Liver (tissue), 9 donors: ENCODE data around the gene FNTB. TPM values are rescaled to one million over a fixed set of nuclear protein-coding genes. Genes with fewer than 3 reads are reported as not detected.

Experiments
- DNase-seq: peaks from one replicate; pipeline ENCODE4 v3.0.0-alpha.2; 2017; ENCODE audit warnings: low spot score
- H3K27ac ChIP-seq, 2 donors: one replicate each; pipeline ENCODE4 v1.7.0; 2013; ENCODE audit warnings: inconsistent platforms in 2 of 2, low read length in 2 of 2, control low read depth in 1 of 2, low read depth in 1 of 2, mild to moderate bottlenecking in 1 of 2
- H3K27me3 ChIP-seq, 4 donors: one replicate each; pipeline versions ENCODE4 v1.6.1 to v1.7.0; 2013; ENCODE audit warnings: low read length in 3 of 4, inconsistent platforms in 1 of 4, mild to moderate bottlenecking in 1 of 4, moderate library complexity in 1 of 4; ENCODE audit not compliant: control insufficient read depth in 4 of 4, insufficient read depth in 4 of 4
- H3K36me3 ChIP-seq, 4 donors: one replicate each; pipeline versions ENCODE4 v1.6.1 to v1.7.0; 2013; ENCODE audit warnings: low read length in 3 of 4, mild to moderate bottlenecking in 3 of 4, low read depth in 1 of 4, moderate library complexity in 1 of 4; ENCODE audit not compliant: control insufficient read depth in 4 of 4, insufficient read depth in 3 of 4
- H3K4me1 ChIP-seq, 4 donors: one replicate each; pipeline versions ENCODE4 v1.6.1 to v1.7.0; 2013; ENCODE audit warnings: low read length in 3 of 4, mild to moderate bottlenecking in 3 of 4, moderate library complexity in 1 of 4; ENCODE audit not compliant: control insufficient read depth in 4 of 4, insufficient read depth in 4 of 4
- H3K4me3 ChIP-seq, 3 donors: one replicate each; pipeline versions ENCODE4 v1.6.1 to v1.7.0; 2013; ENCODE audit warnings: low read length in 3 of 3, control low read depth in 1 of 3, low read depth in 1 of 3, mild to moderate bottlenecking in 1 of 3
- H3K9ac ChIP-seq, 2 donors: one replicate each; pipeline ENCODE4 v1.7.0; 2013; ENCODE audit warnings: low read length in 2 of 2, mild to moderate bottlenecking in 2 of 2, moderate library complexity in 2 of 2, control low read depth in 1 of 2, low read depth in 1 of 2
- H3K9me3 ChIP-seq, 4 donors: one replicate each; pipeline versions ENCODE4 v1.6.1 to v1.7.0; 2013; ENCODE audit warnings: low read length in 3 of 4; ENCODE audit not compliant: control insufficient read depth in 4 of 4
- ATF3 ChIP-seq: IDR thresholded peaks from 2 replicates; pipeline ENCODE4 v1.6.1; 2016; ENCODE audit warnings: antibody characterized with exemption
- CTCF ChIP-seq: fragments of 150-350 bp; IDR thresholded peaks from 2 replicates; pipeline ENCODE4 v1.5.1; 2017; ENCODE audit warnings: improper control_type of control experiment, low read depth, low read length; ENCODE audit not compliant: missing input control
- EGR1 ChIP-seq, 2 donors: IDR thresholded peaks; 2 replicates each; pipeline ENCODE4 v1.6.1; 2016 to 2018; ENCODE audit warnings: antibody characterized with exemption in 2 of 2, low read depth in 2 of 2
- FOXA1 ChIP-seq: IDR thresholded peaks from 2 replicates; pipeline ENCODE4 v1.6.1; 2016; ENCODE audit warnings: antibody characterized with exemption
- FOXA2 ChIP-seq: IDR thresholded peaks from 2 replicates; pipeline ENCODE4 v1.6.1; 2016; ENCODE audit warnings: antibody characterized with exemption
- GABPA ChIP-seq, 2 donors: IDR thresholded peaks in 1 of 2; conservative IDR thresholded peaks in 1 of 2; 2 replicates each; pipeline ENCODE4 v1.6.1; 2016; ENCODE audit warnings: antibody characterized with exemption in 2 of 2, mild to moderate bottlenecking in 1 of 2, moderate library complexity in 1 of 2
- HNF4A ChIP-seq, 2 donors: conservative IDR thresholded peaks; 2 replicates each; pipeline ENCODE4 v1.6.1; 2016; ENCODE audit warnings: antibody characterized with exemption in 2 of 2, mild to moderate bottlenecking in 2 of 2
- HNF4G ChIP-seq: IDR thresholded peaks from 2 replicates; pipeline ENCODE4 v1.6.1; 2016; ENCODE audit warnings: antibody characterized with exemption
- JUND ChIP-seq, 2 donors: IDR thresholded peaks; 2 replicates each; pipeline ENCODE4 v1.6.1; 2016; ENCODE audit warnings: antibody characterized with exemption in 2 of 2
- MAX ChIP-seq: IDR thresholded peaks from 2 replicates; pipeline ENCODE4 v1.6.1; 2016; ENCODE audit warnings: antibody characterized with exemption
- NR2F2 ChIP-seq: IDR thresholded peaks from 2 replicates; pipeline ENCODE4 v1.6.1; 2016; ENCODE audit warnings: antibody characterized with exemption
- RAD21 ChIP-seq, 2 donors: IDR thresholded peaks; 2 replicates each; pipeline ENCODE4 v1.6.1; 2016; ENCODE audit warnings: antibody characterized with exemption in 2 of 2, mild to moderate bottlenecking in 2 of 2
- REST ChIP-seq: IDR thresholded peaks from 2 replicates; pipeline ENCODE4 v1.6.1; 2016; ENCODE audit warnings: antibody characterized with exemption, mild to moderate bottlenecking
- RXRA ChIP-seq, 2 donors: IDR thresholded peaks; 2 replicates each; pipeline ENCODE4 v1.6.1; 2017 to 2018; ENCODE audit warnings: antibody characterized with exemption in 2 of 2, mild to moderate bottlenecking in 1 of 2
- SP1 ChIP-seq: IDR thresholded peaks from 2 replicates; pipeline ENCODE4 v1.6.1; 2018; ENCODE audit warnings: antibody characterized with exemption, mild to moderate bottlenecking
- TAF1 ChIP-seq: conservative IDR thresholded peaks from 2 replicates; pipeline ENCODE4 v1.6.1; 2016; ENCODE audit warnings: antibody characterized with exemption, mild to moderate bottlenecking
- YY1 ChIP-seq: IDR thresholded peaks from 2 replicates; pipeline ENCODE4 v1.6.1; 2016; ENCODE audit warnings: antibody characterized with exemption, mild to moderate bottlenecking
- ZBTB33 ChIP-seq: IDR thresholded peaks from 2 replicates; pipeline ENCODE4 v1.6.1; 2016; ENCODE audit warnings: antibody characterized with exemption
- WGBS: extraction: QIAGEN DNeasy Blood & Tissue Kit; methylation state at CpG from one replicate; pipeline ENCODE4 v1.1.7; 2013; 5-methylcytosine and 5-hydroxymethylcytosine counted together
- polyA plus RNA-seq, 2 donors: library from polyadenylated mRNA; stranded (reverse) in 1 of 2; unstranded in 1 of 2; fragments of 200-250 nt in 1 of 2; fragments of >200 nt in 1 of 2; fragmentation: Nextera tagmentation in 1 of 2; extraction: Ambion mirVana in 1 of 2; gene quantifications; one replicate each; pipeline versions ENCODE4 v1.2.1 to v1.2.3, GENCODE V29; 2013 to 2015
- total RNA-seq, 2 donors: library from RNA; depleted of rRNA; stranded (reverse); fragments of >200 nt; gene quantifications; one replicate each; pipeline ENCODE4 v1.2.3, GENCODE V29; 2014
- donor health status: healthy.
- donor health status: healthy.
- donor health status: healthy.
- donor health status: healthy.
- donor health status: healthy.

FNTB gene
- total and polyA plus RNA-seq, 4 donors = 6.3 to 17.2 (median 9.0) TPM

GRCh38 chr14:64998455-64998931 lies 11.8 kb downstream of the FNTB start:
- TF ChIP-seq TAF1 (no peak), GABPA (IDR thresholded peaks at IDR 0.05 in 1 of 2, conservative IDR thresholded peaks at IDR 0.05 in 1 of 2) (no peak), REST (no peak), RXRA (IDR thresholded peaks at IDR 0.05) (no peak), HNF4G (no peak), HNF4A (conservative IDR thresholded peaks at IDR 0.05) (no peak)
- Histone ChIP-seq H3K9me3 (no peaks in the 10 kb centered on the region), H3K9ac (no peak overlapping the region), H3K4me1 (no peaks in the 10 kb centered on the region), H3K36me3 (no peaks in the 10 kb centered on the region), H3K4me3 (no peak overlapping the region), H3K27ac (no peak overlapping the region), H3K27me3 (no peaks in the 10 kb centered on the region)
- DNase-seq = no peak

- TF ChIP-seq GABPA (IDR thresholded peaks at IDR 0.05 in 1 of 2, conservative IDR thresholded peaks at IDR 0.05 in 1 of 2) = no peak
- no peak for TF ChIP-seq JUND (IDR thresholded peaks at IDR 0.05)
- no peak for TF ChIP-seq MAX
- TF ChIP-seq YY1 = no peak
- no peak for TF ChIP-seq FOXA2
- TF ChIP-seq SP1 = no peak
- TF ChIP-seq ATF3 = no peak
- no peak for TF ChIP-seq TAF1
- no peak for TF ChIP-seq HNF4G
- no peak for TF ChIP-seq REST
- TF ChIP-seq CTCF = no peak
- TF ChIP-seq NR2F2 = no peak
- no peak for TF ChIP-seq FOXA1
- TF ChIP-seq EGR1 (IDR thresholded peaks at IDR 0.05; ENCODE audit: low read depth in 2 of 2) = no peak
- TF ChIP-seq RXRA (IDR thresholded peaks at IDR 0.05) = no peak
- TF ChIP-seq RAD21 (IDR thresholded peaks at IDR 0.05) = no peak
- no peak for TF ChIP-seq ZBTB33
- TF ChIP-seq HNF4A (conservative IDR thresholded peaks at IDR 0.05) = no peak
- Histone ChIP-seq H3K9me3 (no peaks in the 10 kb centered on the region), H3K27me3 (no peaks in the 10 kb centered on the region), H3K4me3 (no peak overlapping the region), H3K27ac (no peak overlapping the region), H3K4me1 (no peaks in the 10 kb centered on the region), H3K9ac (no peak overlapping the region), H3K36me3 (peaks cover 0 to 4% (median 0%) of the 10 kb centered on the region in 4 donors)
- no peak for DNase-seq
- WGBS = 94% methylated on average over 6 of the region's 6 CpGs
Observed at GRCh38 chr14:65000898-65001591, 14.3 kb downstream of the FNTB start.
